ENCODE results near the gene CLEC4F.

Gene CLEC4F

DNA sequence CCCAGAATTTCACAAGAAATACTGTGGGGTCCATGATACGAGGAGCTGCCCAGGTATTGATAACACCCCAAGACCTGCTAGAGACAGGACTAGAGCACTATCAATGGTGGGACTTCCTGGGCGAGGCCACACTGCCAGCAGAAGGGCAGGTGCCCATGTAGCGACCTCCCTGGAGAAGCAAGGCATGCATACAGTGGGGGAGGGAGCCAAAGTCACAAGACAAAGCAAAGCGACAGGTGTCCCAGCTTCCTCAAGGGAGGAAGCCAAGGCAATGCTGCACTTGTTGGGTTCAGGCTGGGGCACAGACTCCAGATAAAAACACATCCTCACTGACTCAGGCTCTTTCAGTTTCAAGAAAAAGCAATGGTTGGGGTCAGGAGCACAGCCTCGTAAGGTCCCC lies 7.7 kb upstream of the CLEC4F start:
- TF ChIP-seq EP300 (IDR thresholded peaks at IDR 0.05; ENCODE audit: borderline replicate concordance): no peak
- TF ChIP-seq, protein P1, sequence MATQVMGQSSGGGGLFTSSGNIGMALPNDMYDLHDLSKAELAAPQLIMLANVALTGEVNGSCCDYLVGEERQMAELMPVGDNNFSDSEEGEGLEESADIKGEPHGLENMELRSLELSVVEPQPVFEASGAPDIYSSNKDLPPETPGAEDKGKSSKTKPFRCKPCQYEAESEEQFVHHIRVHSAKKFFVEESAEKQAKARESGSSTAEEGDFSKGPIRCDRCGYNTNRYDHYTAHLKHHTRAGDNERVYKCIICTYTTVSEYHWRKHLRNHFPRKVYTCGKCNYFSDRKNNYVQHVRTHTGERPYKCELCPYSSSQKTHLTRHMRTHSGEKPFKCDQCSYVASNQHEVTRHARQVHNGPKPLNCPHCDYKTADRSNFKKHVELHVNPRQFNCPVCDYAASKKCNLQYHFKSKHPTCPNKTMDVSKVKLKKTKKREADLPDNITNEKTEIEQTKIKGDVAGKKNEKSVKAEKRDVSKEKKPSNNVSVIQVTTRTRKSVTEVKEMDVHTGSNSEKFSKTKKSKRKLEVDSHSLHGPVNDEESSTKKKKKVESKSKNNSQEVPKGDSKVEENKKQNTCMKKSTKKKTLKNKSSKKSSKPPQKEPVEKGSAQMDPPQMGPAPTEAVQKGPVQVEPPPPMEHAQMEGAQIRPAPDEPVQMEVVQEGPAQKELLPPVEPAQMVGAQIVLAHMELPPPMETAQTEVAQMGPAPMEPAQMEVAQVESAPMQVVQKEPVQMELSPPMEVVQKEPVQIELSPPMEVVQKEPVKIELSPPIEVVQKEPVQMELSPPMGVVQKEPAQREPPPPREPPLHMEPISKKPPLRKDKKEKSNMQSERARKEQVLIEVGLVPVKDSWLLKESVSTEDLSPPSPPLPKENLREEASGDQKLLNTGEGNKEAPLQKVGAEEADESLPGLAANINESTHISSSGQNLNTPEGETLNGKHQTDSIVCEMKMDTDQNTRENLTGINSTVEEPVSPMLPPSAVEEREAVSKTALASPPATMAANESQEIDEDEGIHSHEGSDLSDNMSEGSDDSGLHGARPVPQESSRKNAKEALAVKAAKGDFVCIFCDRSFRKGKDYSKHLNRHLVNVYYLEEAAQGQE (IDR thresholded peaks at IDR 0.05; ENCODE audit: low read depth): no peak
- no peak for TF ChIP-seq YY1 (IDR thresholded peaks at IDR 0.05; ENCODE audit: low read depth)
- TF ChIP-seq TEAD4 (IDR thresholded peaks at IDR 0.05): no peak
- TF ChIP-seq NFIC (IDR thresholded peaks at IDR 0.05): no peak
- no peak for TF ChIP-seq TAF1 (IDR thresholded peaks at IDR 0.05; ENCODE audit: low read depth)
- TF ChIP-seq ZBTB7A (IDR thresholded peaks at IDR 0.05; ENCODE audit: low read depth): no peak
- TF ChIP-seq CREB1 (IDR thresholded peaks at IDR 0.05; ENCODE audit: low read depth): no peak

DNA sequence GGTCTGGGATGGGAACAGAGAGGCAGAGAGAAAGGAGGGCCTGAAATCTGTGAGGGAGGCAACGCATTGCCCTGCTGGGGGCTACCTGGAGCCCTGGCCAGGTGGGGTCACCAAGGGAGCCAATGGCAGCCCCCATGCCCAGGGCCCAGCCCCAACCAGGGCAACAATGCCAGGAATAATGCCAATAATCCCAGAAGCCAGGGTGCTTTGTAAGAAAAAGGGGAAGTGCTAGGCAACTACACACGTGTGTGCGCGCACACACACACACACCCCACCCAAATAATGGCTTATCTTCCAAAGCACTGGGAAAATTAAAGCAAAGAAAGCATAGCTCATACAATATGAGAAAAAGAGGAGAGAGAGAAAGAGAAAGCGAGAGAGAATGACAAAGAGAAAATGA lies 7.0 kb upstream of the CLEC4F start:
- TF ChIP-seq ZBTB7A (IDR thresholded peaks at IDR 0.05; ENCODE audit: low read depth) (no peak), TAF1 (IDR thresholded peaks at IDR 0.05; ENCODE audit: low read depth) (no peak)
- TF ChIP-seq, protein P2, sequence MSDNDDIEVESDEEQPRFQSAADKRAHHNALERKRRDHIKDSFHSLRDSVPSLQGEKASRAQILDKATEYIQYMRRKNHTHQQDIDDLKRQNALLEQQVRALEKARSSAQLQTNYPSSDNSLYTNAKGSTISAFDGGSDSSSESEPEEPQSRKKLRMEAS (IDR thresholded peaks at IDR 0.05): no peak

DNA sequence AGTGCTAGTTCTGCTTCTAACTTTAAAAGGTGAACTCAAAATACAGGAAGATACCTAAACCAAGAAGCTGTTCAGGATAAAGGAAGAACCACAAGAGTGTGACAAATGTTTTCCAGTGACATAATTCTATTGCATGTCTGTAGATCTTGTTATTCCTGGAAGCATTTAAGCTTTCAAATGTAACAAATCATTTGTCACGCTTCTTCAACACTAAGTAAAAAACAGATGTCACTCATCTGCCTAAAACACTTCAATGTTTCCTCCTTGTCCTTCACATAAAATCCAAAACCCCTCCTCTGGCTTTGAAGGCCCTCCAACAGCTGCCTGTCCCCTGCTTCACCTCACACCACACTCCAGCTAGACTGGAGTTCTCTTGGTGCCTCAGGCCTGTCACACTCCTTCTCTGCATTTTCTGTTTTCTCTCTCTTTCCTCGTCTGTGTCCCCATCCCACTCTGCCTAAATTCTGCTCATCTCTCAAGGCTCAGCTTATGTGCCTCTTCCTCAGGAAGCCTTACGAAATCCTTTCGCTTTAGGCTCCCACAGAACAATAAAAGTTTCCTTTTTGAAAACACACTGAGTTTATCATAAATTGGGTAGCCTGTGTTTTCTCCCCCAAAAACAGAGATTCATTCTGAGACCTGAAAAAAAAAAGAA lies 6.4 kb upstream of the CLEC4F start:
- TF ChIP-seq NFIC (IDR thresholded peaks at IDR 0.05) (no peak), YY1 (IDR thresholded peaks at IDR 0.05; ENCODE audit: low read depth) (no peak), TEAD4 (IDR thresholded peaks at IDR 0.05) (no peak), EP300 (IDR thresholded peaks at IDR 0.05; ENCODE audit: borderline replicate concordance) (no peak), CEBPB (IDR thresholded peaks at IDR 0.05) (no peak), TCF12 (IDR thresholded peaks at IDR 0.05; ENCODE audit: low read depth) (no peak), FOXM1 (IDR thresholded peaks at IDR 0.05; ENCODE audit: borderline replicate concordance, low read depth) (no peak), RAD21 (IDR thresholded peaks at IDR 0.05; ENCODE audit: low read depth) (no peak), EGR1 (IDR thresholded peaks at IDR 0.05) (no peak), CREB1 (IDR thresholded peaks at IDR 0.05; ENCODE audit: low read depth) (no peak), TAF1 (IDR thresholded peaks at IDR 0.05; ENCODE audit: low read depth) (no peak)
- TF ChIP-seq, protein P1 (IDR thresholded peaks at IDR 0.05; ENCODE audit: low read depth): no peak
- TF ChIP-seq, protein P2 (IDR thresholded peaks at IDR 0.05): no peak
- TF ChIP-seq, protein P3, sequence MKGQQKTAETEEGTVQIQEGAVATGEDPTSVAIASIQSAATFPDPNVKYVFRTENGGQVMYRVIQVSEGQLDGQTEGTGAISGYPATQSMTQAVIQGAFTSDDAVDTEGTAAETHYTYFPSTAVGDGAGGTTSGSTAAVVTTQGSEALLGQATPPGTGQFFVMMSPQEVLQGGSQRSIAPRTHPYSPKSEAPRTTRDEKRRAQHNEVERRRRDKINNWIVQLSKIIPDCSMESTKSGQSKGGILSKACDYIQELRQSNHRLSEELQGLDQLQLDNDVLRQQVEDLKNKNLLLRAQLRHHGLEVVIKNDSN (IDR thresholded peaks at IDR 0.05): no peak

DNA sequence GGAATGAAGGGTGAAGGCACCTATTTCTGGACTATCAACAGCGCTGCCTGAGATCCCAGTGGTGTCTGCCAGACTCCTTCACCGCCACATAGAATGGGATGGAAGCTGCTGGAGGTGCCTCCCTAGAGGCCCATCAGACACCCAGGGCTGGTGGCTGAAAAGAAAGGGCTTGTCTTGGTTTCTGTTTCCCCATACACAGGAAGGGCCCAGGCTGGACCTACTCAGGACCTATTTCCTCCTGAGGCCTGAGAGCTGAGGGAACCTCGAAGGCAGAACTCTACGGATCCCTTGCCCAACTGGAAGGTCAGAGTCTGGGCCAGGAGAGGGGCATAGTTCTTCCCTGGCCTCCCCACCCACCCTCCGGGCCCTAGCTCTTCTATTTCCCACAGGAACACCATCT lies 2.9 kb upstream of the CLEC4F start:
- TF ChIP-seq TCF12 (IDR thresholded peaks at IDR 0.05; ENCODE audit: low read depth): no peak
- TF ChIP-seq CEBPB (IDR thresholded peaks at IDR 0.05): no peak
- TF ChIP-seq, protein P2 (IDR thresholded peaks at IDR 0.05): no peak
- no peak for TF ChIP-seq EP300 (IDR thresholded peaks at IDR 0.05; ENCODE audit: borderline replicate concordance)
- no peak for TF ChIP-seq EGR1 (IDR thresholded peaks at IDR 0.05)
- TF ChIP-seq, protein P3 (IDR thresholded peaks at IDR 0.05): no peak
- no peak for TF ChIP-seq NFIC (IDR thresholded peaks at IDR 0.05)
- no peak for TF ChIP-seq YY1 (IDR thresholded peaks at IDR 0.05; ENCODE audit: low read depth)
- no peak for TF ChIP-seq TAF1 (IDR thresholded peaks at IDR 0.05; ENCODE audit: low read depth)

DNA sequence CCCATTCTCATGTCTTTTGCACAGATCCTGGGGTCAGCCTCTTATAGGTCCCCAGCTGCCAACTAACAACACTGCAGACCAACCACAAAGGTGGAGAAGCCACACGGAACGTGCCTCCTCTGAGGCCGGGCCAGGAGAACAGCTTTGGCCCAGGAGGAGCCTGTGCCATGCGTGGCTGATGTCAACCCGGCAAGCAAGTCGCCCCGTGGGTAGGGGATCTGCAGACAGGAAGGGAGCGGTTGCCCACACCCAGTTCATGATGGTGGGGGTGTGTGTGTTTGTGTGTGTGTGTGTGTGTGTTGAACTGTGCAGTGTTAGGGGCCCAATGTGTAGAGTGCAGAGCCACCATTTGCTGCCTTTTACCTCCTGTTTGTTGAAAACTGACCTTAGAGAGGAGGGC lies 2.4 kb upstream of the CLEC4F start:
- TF ChIP-seq YY1 (IDR thresholded peaks at IDR 0.05; ENCODE audit: low read depth) (no peak), TCF12 (IDR thresholded peaks at IDR 0.05; ENCODE audit: low read depth) (no peak), EP300 (IDR thresholded peaks at IDR 0.05; ENCODE audit: borderline replicate concordance) (no peak), FOXM1 (IDR thresholded peaks at IDR 0.05; ENCODE audit: borderline replicate concordance, low read depth) (no peak), ZBTB7A (IDR thresholded peaks at IDR 0.05; ENCODE audit: low read depth) (no peak), EGR1 (IDR thresholded peaks at IDR 0.05) (no peak), TEAD4 (IDR thresholded peaks at IDR 0.05) (no peak), CEBPB (IDR thresholded peaks at IDR 0.05) (no peak), TAF1 (IDR thresholded peaks at IDR 0.05; ENCODE audit: low read depth) (no peak)
- TF ChIP-seq, protein P3 (IDR thresholded peaks at IDR 0.05): no peak
- TF ChIP-seq, protein P1 (IDR thresholded peaks at IDR 0.05; ENCODE audit: low read depth): no peak
- TF ChIP-seq, protein P2 (IDR thresholded peaks at IDR 0.05): no peak
